Mucosa of descending colon (tissue), 3 donors: ENCODE measurements around the gene EFS. TPM values are rescaled to one million over a fixed set of nuclear protein-coding genes. Genes with fewer than 3 reads are reported as not detected.

Experiments
- ATAC-seq: fragments of 200-7000 bp; cut with Tn5 transposase; one replicate; pipeline ENCODE4 v1.9.1; 2020; ENCODE audit warnings: mild to moderate bottlenecking, moderate library complexity
- DNase-seq, 3 donors: peaks; one replicate each; pipeline ENCODE4 v3.0.0-alpha.2; 2020
- H3K36me3 ChIP-seq: fragments of 200-600 bp; one replicate; pipeline ENCODE4 v1.8.0; 2021; ENCODE audit warnings: low read depth, mild to moderate bottlenecking
- H3K4me1 ChIP-seq: fragments of 200-600 bp; one replicate; pipeline ENCODE4 v1.8.0; 2021; ENCODE audit warnings: low read depth, mild to moderate bottlenecking
- H3K4me3 ChIP-seq: fragments of 200-600 bp; one replicate; pipeline ENCODE4 v1.8.0; 2021; ENCODE audit warnings: mild to moderate bottlenecking
- H3K9me3 ChIP-seq: fragments of 200-600 bp; one replicate; pipeline ENCODE4 v1.8.0; 2021; ENCODE audit warnings: mild to moderate bottlenecking
- CTCF ChIP-seq: fragments of 200-600 bp; IDR thresholded peaks from one replicate; pipeline ENCODE4 v1.8.0; 2022; ENCODE audit warnings: antibody characterized with exemption, mild to moderate bottlenecking
- intact Hi-C, 2 donors: fragments of 100-400 bp; cut with DNase I in 1 of 2; cut with micrococcal nuclease in 1 of 2; formaldehyde crosslinking; loops; one replicate each; pipeline versions ENCODE4 v1.11.0 to v1.11.1; 2022; cut with DNase I, micrococcal nuclease
- total RNA-seq, 3 donors: library from RNA; stranded (reverse); fragmentation: NEBNext Ultra II Directional in 2 of 3; extraction: Animal tissue kit (Norgen Biotek cat#: 25700) in 2 of 3; gene quantifications; one replicate each; pipeline versions ENCODE4 v1.2.1 to v1.2.4, GENCODE V29; 2021 to 2023
- donor health status: DM: no; HTN: no; CAD: no; lungs with moderate emphysema.
- donor health status: DM: no; HTN: no; CAD: no.
- donor health status: DM: no; HTN: yes; CAD: no.

EFS gene
- total RNA-seq, 3 donors from 2014 or later = 0.98 to 16.6 (median 3.3) TPM

DNA sequence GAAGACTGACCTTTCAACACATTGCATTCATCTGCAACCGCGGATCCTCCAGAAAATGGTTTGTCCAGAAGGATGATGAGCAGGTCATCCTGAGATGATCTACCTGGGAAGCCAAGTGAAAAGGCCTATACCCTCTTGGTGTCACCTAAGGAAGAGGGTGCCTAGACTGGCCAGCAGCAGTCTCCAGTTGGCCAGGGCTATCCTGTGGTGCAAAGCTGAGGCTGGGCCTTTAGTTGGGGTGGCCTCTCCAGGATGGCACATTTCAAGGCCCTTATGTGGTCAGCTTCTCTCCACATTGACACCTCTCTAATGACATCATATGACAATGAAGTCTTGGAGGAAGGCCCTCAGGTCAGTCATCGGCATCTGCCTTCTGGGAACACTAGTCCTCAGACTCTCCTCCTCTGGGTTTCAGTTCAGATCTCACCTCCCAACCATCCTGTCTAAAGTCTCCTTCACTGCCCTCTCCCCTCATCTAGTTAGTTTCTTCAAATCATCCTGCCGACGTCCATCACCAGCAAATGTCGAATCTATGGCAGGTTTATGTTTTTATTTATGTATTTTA lies 9.0 kb downstream of the EFS start:
- DNase-seq = no peak

GRCh38 chr14:23354990-23355389 lies 10.0 kb downstream of the EFS start:
- no peaks in the 10 kb centered on the region for H3K9me3 ChIP-seq

More for the DNA sequence above, 9.0 kb downstream of the EFS start:
- ATAC-seq = no peak
- Histone ChIP-seq H3K36me3 (no peaks in the 10 kb centered on the region), H3K9me3 (no peaks in the 10 kb centered on the region), H3K4me3 (no peak overlapping the region), H3K4me1 (peaks cover 12% of the 10 kb centered on the region)
- no peak for TF ChIP-seq CTCF
- intact Hi-C loops = no loop called here

DNA sequence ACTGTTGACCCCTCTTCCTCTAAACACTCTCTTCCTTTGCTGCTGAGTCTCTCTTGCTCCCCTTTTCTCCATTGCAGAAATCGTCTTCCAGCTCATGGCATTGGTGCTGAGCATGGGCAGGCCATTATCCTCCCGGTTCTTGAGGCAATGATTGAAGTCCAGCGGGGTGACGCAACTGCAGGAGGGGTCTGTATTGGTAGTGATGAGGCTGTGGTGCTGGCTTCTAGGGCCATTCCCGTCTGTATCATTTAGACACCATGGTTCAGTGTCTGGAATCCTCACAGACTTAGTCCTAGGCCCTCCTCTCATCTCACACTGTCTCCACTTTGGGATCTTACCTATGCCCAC lies 11.6 kb downstream of the EFS start:
- Histone ChIP-seq H3K4me1 (peaks cover 12% of the 10 kb centered on the region), H3K4me3 (no peak overlapping the region), H3K36me3 (no peaks in the 10 kb centered on the region), H3K9me3 (no peaks in the 10 kb centered on the region)
- TF ChIP-seq CTCF = no peak
- DNase-seq (no peak), ATAC-seq (no peak)
- intact Hi-C loops = no loop called here

More at GRCh38 chr14:23354990-23355389, 10.0 kb downstream of the EFS start:
- no peak overlapping the region for H3K4me3 ChIP-seq
- no peak for ATAC-seq
- H3K4me1 ChIP-seq = peaks cover 12% of the 10 kb centered on the region
- DNase-seq = no peak
- intact Hi-C loops = no loop called here
- H3K36me3 ChIP-seq = no peaks in the 10 kb centered on the region
- TF ChIP-seq CTCF = no peak

GRCh38 chr14:23352506-23353432 lies 12.2 kb downstream of the EFS start, which contains the start of gene SLC22A17:
Gene SLC22A17 (minus strand): TSS chr14:23352887.
- H3K9me3 ChIP-seq = no peaks in the 10 kb centered on the region
- ATAC-seq = peak; percentile 77
- TF ChIP-seq CTCF = no peak
- H3K4me1 ChIP-seq = peaks cover 12% of the 10 kb centered on the region
- H3K4me3 ChIP-seq = peak within 1 kb of the TSS; percentile 19
- peak in 2 of 3 donors; percentile 62 to 64 for DNase-seq
- no peaks in the 10 kb centered on the region for H3K36me3 ChIP-seq
- intact Hi-C loops = no loop called here

DNA sequence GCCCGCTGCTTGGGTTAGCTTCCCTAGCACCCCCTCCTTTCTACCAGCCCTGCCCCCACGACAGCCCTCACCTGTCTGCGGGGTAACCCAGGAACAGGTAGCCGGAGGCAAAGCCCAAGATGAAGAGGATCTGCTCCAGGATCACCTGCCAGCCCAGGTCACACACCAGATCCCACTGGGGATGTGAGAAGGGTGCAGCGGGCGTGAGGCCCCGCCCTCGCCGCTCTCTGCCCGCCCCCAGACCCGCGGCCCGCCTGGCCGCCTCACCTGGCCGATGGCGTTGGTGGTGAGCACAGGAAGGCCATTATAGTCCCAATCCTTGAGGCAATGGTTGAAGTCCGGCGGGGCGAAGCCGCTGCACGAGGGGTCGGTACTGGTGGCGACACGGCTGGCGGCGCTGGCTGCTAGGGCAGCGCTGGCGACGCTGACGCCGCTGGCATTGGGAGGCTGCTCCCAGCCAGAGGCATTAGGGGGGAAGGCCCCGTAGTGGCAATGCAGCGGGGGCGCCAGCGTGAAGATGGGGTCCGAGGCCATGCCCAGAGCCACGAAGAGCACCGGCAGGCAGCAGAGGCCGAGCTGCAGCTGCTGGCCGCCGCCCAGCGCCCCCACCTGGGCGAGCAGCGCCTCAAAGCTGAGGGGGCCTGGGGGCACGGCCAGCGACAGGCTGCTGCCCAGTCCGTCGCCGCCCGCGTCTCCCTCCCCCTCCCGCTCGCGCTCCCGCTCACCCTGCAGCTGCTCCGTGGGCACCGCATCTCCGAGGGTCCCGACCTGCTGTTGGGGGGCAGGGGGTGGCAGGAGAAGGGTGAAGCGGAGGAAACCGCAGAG lies 13.1 kb downstream of the EFS start:
- no peaks in the 10 kb centered on the region for H3K36me3 ChIP-seq
- H3K9me3 ChIP-seq = no peaks in the 10 kb centered on the region
- intact Hi-C loops = no loop called here
- DNase-seq = no peak
- TF ChIP-seq CTCF = no peak
- H3K4me1 ChIP-seq = peaks cover 12% of the 10 kb centered on the region
- ATAC-seq = peak; percentile 20
- H3K4me3 ChIP-seq = no peak overlapping the region
